PFSK-1 (cell line): Measurements from ENCODE around the gene OSTM1.

Experiments
- FOXP2 ChIP-seq: optimal IDR thresholded peaks from 2 replicates; pipeline ENCODE3; 2011; ENCODE audit warnings: borderline replicate concordance, control low read depth, inconsistent platforms; ENCODE audit not compliant: insufficient read depth; ENCODE audit errors: extremely low read length, extremely low read depth
- POLR2AphosphoS5 ChIP-seq: IDR thresholded peaks from 2 replicates; pipeline ENCODE4 v1.6.1; 2012; ENCODE audit warnings: low read depth, mild to moderate bottlenecking, control low read depth, low read length, moderate library complexity
- SIN3A ChIP-seq: IDR thresholded peaks from 2 replicates; pipeline ENCODE4 v1.6.1; 2012; ENCODE audit warnings: mild to moderate bottlenecking, low read length, moderate library complexity, borderline replicate concordance; ENCODE audit not compliant: insufficient read depth
- TAF1 ChIP-seq: IDR thresholded peaks from 2 replicates; pipeline ENCODE4 v1.6.1; 2012; ENCODE audit warnings: low read length, control low read depth, borderline replicate concordance; ENCODE audit not compliant: insufficient read depth
- TF ChIP-seq, protein P1 (sequence below), 2 experiments: IDR thresholded peaks; 2 replicates each; pipeline versions ENCODE4 v1.6.1 to v1.8.0; 2011 to 2012; ENCODE audit warnings: low read depth in 2 of 2, low read length in 2 of 2, control low read depth in 1 of 2, inconsistent platforms in 1 of 2, mild to moderate bottlenecking in 1 of 2, moderate library complexity in 1 of 2; ENCODE audit not compliant: insufficient read depth in 1 of 2

The OSTM1 gene

DNA sequence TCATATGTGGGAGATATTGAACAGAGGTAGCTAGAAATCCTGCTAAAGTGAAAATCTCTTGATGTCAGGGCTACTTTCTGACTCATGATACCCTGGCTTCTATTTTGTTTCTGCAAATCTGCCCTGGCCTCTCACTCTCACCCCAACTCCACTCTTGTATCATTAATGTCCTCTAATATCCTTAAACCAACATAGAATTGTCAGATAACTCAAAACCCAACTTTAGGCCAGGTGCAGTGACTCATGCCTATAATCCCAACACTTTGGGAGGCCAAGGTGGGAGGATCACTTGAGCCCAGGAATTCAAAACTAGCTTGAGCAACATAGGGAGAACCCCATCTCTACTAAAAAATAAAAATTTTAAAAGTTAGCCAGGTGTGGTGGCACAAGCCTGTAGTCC, 33.8 kb upstream of the OSTM1 start:
- TF ChIP-seq, protein P1, sequence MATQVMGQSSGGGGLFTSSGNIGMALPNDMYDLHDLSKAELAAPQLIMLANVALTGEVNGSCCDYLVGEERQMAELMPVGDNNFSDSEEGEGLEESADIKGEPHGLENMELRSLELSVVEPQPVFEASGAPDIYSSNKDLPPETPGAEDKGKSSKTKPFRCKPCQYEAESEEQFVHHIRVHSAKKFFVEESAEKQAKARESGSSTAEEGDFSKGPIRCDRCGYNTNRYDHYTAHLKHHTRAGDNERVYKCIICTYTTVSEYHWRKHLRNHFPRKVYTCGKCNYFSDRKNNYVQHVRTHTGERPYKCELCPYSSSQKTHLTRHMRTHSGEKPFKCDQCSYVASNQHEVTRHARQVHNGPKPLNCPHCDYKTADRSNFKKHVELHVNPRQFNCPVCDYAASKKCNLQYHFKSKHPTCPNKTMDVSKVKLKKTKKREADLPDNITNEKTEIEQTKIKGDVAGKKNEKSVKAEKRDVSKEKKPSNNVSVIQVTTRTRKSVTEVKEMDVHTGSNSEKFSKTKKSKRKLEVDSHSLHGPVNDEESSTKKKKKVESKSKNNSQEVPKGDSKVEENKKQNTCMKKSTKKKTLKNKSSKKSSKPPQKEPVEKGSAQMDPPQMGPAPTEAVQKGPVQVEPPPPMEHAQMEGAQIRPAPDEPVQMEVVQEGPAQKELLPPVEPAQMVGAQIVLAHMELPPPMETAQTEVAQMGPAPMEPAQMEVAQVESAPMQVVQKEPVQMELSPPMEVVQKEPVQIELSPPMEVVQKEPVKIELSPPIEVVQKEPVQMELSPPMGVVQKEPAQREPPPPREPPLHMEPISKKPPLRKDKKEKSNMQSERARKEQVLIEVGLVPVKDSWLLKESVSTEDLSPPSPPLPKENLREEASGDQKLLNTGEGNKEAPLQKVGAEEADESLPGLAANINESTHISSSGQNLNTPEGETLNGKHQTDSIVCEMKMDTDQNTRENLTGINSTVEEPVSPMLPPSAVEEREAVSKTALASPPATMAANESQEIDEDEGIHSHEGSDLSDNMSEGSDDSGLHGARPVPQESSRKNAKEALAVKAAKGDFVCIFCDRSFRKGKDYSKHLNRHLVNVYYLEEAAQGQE (IDR thresholded peaks at IDR 0.05; ENCODE audit: insufficient read depth in 1 of 2, low read depth in 2 of 2, low read length in 2 of 2): no peak

DNA sequence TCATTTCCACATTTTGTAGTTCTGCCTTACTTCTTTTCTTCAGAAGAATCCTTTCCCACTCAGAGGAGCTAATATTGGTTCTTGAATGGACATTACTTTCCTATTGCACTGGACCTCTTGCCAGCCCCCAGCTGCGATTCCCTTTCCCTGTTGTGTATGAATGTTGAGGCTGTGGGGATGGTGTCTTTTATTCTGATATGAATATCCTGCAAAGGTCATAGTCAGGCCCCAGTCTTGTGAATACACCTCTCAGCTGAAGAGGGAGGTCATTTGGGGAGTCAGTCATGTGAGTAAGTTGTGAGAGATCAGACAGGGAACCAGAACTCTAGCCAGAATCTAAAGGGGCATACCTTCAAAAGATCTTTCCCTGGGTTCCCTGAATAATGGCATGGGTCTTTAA, 32.6 kb upstream of the OSTM1 start:
- TF ChIP-seq POLR2AphosphoS5 (no peak), SIN3A (no peak), TAF1 (no peak)

DNA sequence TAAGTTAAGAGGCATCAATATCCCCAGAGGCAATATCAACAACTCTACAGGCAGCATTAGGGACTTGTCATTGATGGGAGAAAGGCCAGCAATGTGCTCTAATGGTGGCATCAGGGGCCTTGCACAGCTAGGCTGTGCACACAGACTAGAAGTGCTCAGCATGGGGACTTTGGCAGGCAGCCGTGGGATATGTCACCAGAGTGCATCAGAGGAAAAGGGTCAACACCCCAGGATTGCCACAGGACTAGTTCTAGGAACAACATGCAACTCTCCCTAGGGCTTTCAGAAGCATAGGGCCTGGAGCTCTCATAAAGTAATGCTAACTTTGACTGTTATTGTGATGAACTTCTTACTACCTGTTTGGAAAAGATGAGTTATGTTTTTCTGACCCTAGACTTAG, 32.2 kb upstream of the OSTM1 start:
- TF ChIP-seq POLR2AphosphoS5 (no peak), SIN3A (no peak), TAF1 (no peak), FOXP2 (no peak)
- TF ChIP-seq, protein P1 (IDR thresholded peaks at IDR 0.05; ENCODE audit: insufficient read depth in 1 of 2, low read depth in 2 of 2, low read length in 2 of 2): no peak

DNA sequence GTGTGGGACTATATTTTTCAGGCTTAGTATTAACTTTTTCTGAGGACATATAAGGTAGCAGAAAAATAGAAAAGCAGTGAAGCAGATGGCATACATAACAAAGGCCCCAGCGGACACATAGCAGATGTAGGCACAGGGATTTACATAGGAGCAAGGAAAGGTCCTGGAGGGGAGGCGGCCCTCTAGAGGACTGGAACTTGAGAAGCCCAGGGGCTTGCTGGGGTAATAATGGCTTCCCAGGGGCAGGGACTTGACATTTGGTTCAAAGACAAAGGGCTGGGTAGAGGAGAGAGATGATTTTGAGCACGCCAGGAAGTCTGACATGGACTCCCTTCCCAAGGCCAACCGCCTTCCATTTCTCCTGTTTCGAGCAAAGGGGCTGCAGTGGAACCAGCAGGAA, 31.7 kb upstream of the OSTM1 start:
- TF ChIP-seq SIN3A: no peak
- TF ChIP-seq, protein P1 (IDR thresholded peaks at IDR 0.05; ENCODE audit: insufficient read depth in 1 of 2, low read depth in 2 of 2, low read length in 2 of 2): no peak
- TF ChIP-seq POLR2AphosphoS5: no peak
- TF ChIP-seq FOXP2: no peak
- TF ChIP-seq TAF1: no peak

DNA sequence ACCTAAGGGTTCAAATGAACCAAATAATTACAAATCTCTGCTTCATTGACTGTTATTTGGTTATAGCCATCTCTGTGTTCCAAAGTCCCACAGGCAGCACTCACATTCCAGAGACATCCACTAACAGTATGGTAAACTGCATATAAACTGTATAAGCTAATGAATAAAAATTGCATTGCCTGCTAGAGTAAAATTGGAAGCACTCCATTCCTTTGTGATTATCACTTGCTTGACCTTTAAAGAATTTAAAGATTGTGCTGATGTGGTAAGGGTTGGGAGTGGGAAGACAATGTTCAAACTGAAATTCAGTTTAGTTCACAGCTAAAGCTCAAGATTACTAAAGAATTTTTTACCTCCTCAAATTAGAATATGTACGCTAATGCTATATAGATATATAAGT, 31.0 kb upstream of the OSTM1 start:
- TF ChIP-seq FOXP2 (no peak), POLR2AphosphoS5 (no peak), SIN3A (no peak), TAF1 (no peak)
- TF ChIP-seq, protein P1 (IDR thresholded peaks at IDR 0.05; ENCODE audit: insufficient read depth in 1 of 2, low read depth in 2 of 2, low read length in 2 of 2): no peak

DNA sequence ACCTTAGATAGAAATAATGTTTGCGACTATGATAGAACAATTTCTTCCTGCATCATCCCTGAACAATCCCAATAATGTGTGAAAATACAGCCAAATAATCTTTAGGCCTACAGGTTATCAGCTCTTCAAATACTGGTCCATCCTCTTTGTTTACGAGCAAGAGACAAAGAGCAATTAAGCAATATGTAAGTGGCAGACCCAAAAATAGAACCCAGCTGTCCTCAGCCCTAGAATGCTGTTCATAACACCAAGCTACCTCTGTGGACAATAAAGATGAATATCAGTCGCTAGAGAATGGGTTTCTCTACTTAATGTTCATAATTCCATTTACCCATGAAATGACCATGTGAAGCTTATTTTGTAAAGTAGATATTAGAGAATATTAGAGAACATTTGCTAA, 28.4 kb upstream of the OSTM1 start:
- no peak for TF ChIP-seq TAF1
- TF ChIP-seq POLR2AphosphoS5: no peak
- TF ChIP-seq, protein P1 (IDR thresholded peaks at IDR 0.05; ENCODE audit: insufficient read depth in 1 of 2, low read depth in 2 of 2, low read length in 2 of 2): no peak
- TF ChIP-seq FOXP2: no peak
